T-helper 2 cell treated with Interferon-gamma antibody and Interleukin-4, amounts not matched to agents 100 ng/mL and 5 ng/mL, for 36 hours (primary cell): ENCODE data around the gene PRR12. TPM values are rescaled to one million over a fixed set of nuclear protein-coding genes. Genes with fewer than 3 reads are reported as not detected.

ENCODE experiments used
- intact Hi-C: fragments of 100-400 bp; cut with micrococcal nuclease; formaldehyde crosslinking; loops from one replicate; pipeline ENCODE4 v1.15.1; 2023
- total RNA-seq: library from RNA; stranded (reverse); gene quantifications from 2 replicates; pipeline ENCODE4 v1.2.3, GENCODE V29; 2022

Gene PRR12
- total RNA-seq, 1 donor from 2014 or later = 43.3 TPM

- intact Hi-C loops = loop anchor here (1.0 kb wide), 1 partner anchor 8 kb away; no protein-coding TSS in a partner anchor
Observed at GRCh38 chr19:49559928-49560327, 31.1 kb upstream of the PRR12 start.

GRCh38 chr19:49560358-49560900, 30.6 kb upstream of the PRR12 start:
- intact Hi-C loops = loop anchor here (1.0 kb wide), 1 partner anchor 8 kb away; no protein-coding TSS in a partner anchor

- intact Hi-C loops = loop anchor here (1.0 kb wide), 1 partner anchor 10 kb away; no protein-coding TSS in a partner anchor
Observed at GRCh38 chr19:49564616-49565045, 26.4 kb upstream of the PRR12 start.

GRCh38 chr19:49565261-49565660, 25.7 kb upstream of the PRR12 start:
- intact Hi-C loops = no loop called here

- intact Hi-C loops = no loop called here
Observed at GRCh38 chr19:49566302-49566701, 24.7 kb upstream of the PRR12 start.

GRCh38 chr19:49567861-49568441, 23.0 kb upstream of the PRR12 start:
- intact Hi-C loops = loop anchor here (1.0 kb wide), 1 partner anchor 8 kb away; no protein-coding TSS in a partner anchor

- intact Hi-C loops = loop anchor here (1.0 kb wide), 3 partner anchors 23 to 96 kb away; partner anchors contain the start of gene FLT3LG
Observed at GRCh38 chr19:49570138-49570856, 20.7 kb upstream of the PRR12 start.

GRCh38 chr19:49570997-49571676, 19.8 kb upstream of the PRR12 start:
- intact Hi-C loops = loop anchor here (1.0 kb wide), 3 partner anchors 24 to 97 kb away; partner anchors contain the start of gene FLT3LG

GRCh38 chr19:49573009-49573408, 18.0 kb upstream of the PRR12 start:
- intact Hi-C loops = no loop called here

- intact Hi-C loops = no loop called here
Observed at GRCh38 chr19:49573425-49573824, 17.6 kb upstream of the PRR12 start.

- intact Hi-C loops = no loop called here
Observed at GRCh38 chr19:49574206-49574755, 16.7 kb upstream of the PRR12 start.

- intact Hi-C loops = no loop called here
Observed at GRCh38 chr19:49579193-49579592, 11.8 kb upstream of the PRR12 start.

GRCh38 chr19:49579947-49580263, 11.1 kb upstream of the PRR12 start:
- intact Hi-C loops = loop anchor here (1.0 kb wide), 2 partner anchors 10 to 60 kb away; partner anchors contain the start of gene RRAS

GRCh38 chr19:49580264-49581006, 10.5 kb upstream of the PRR12 start, which contains the start of gene NOSIP:
NOSIP (minus strand) TSS chr19:49580556; CDS start chr19:49560691, 19,865 bp downstream.
- intact Hi-C loops = loop anchor here (1.0 kb wide), 2 partner anchors 10 to 60 kb away; partner anchors contain the start of gene RRAS

- intact Hi-C loops = no loop called here
Observed at GRCh38 chr19:49581007-49581508, 9.9 kb upstream of the PRR12 start, which contains the start of gene PRRG2. PRRG2 (plus strand) TSS chr19:49581316; CDS start chr19:49583220, 1,904 bp downstream.

GRCh38 chr19:49583239-49583638, 7.7 kb upstream of the PRR12 start:
- intact Hi-C loops = no loop called here

GRCh38 chr19:49585023-49585422, 6.0 kb upstream of the PRR12 start:
- intact Hi-C loops = no loop called here

GRCh38 chr19:49587227-49587626, 3.8 kb upstream of the PRR12 start:
- intact Hi-C loops = no loop called here

GRCh38 chr19:49588365-49589122, 2.4 kb upstream of the PRR12 start:
- intact Hi-C loops = no loop called here
